HepG2 (cell line): Measurements from ENCODE around the gene NOL4L.

ENCODE experiments used
- CTCF ChIP-seq: sonication (generic); formaldehyde crosslinking; IDR thresholded peaks from 2 replicates; pipeline ENCODE4 v1.5.0; 2020; ENCODE audit warnings: mild to moderate bottlenecking, missing genetic modification reagents, moderate library complexity
- EHMT2 ChIP-seq: fragments of 200-600 bp; sonication (generic); IDR thresholded peaks from 2 replicates; pipeline ENCODE4 v1.7.0; 2017; ENCODE audit warnings: antibody characterized with exemption, low read depth, low read length, borderline replicate concordance
- FOXP4 ChIP-seq: sonication (generic); formaldehyde crosslinking; IDR thresholded peaks from 2 replicates; pipeline ENCODE4 v1.4.0; 2020; ENCODE audit warnings: missing genetic modification reagents
- GMEB1 ChIP-seq: sonication (generic); formaldehyde crosslinking; IDR thresholded peaks from 2 replicates; pipeline ENCODE4 v1.5.1; 2020; ENCODE audit warnings: missing genetic modification reagents, mild to moderate bottlenecking, borderline replicate concordance
- KAT2B ChIP-seq: fragments of 150-350 bp; IDR thresholded peaks from 2 replicates; pipeline ENCODE4 v1.6.1; 2014; ENCODE audit warnings: low read depth, low read length, borderline replicate concordance
- KAT8 ChIP-seq: IDR thresholded peaks from 2 replicates; pipeline ENCODE4 v1.6.1; 2016; ENCODE audit warnings: missing genetic modification reagents, missing compliant biosample characterization
- KDM1A ChIP-seq: IDR thresholded peaks from 2 replicates; pipeline ENCODE4 v1.6.1; 2016; ENCODE audit warnings: missing compliant biosample characterization
- PBX3 ChIP-seq: sonication (generic); formaldehyde crosslinking; IDR thresholded peaks from 2 replicates; pipeline ENCODE4 v1.8.1; 2023; ENCODE audit warnings: missing genetic modification reagents, inconsistent platforms, borderline replicate concordance
- POLR2A ChIP-seq, 2 experiments: IDR thresholded peaks; 2 replicates each; pipeline ENCODE4 v1.6.1; 2011; ENCODE audit warnings: low read depth in 2 of 2, low read length in 2 of 2, mild to moderate bottlenecking in 1 of 2, moderate library complexity in 1 of 2; ENCODE audit not compliant: insufficient read depth in 1 of 2
- POLR2AphosphoS5 ChIP-seq: IDR thresholded peaks from 2 replicates; pipeline ENCODE4 v1.6.1; 2012; ENCODE audit warnings: low read depth, low read length
- PRDM10 ChIP-seq: sonication (generic); formaldehyde crosslinking; IDR thresholded peaks from 2 replicates; pipeline ENCODE4 v1.4.0; 2020; ENCODE audit warnings: low read depth, missing genetic modification reagents
- ZBTB34 ChIP-seq: sonication (generic); formaldehyde crosslinking; IDR thresholded peaks from 2 replicates; pipeline ENCODE4 v1.8.0; 2022; ENCODE audit warnings: mild to moderate bottlenecking, missing genetic modification reagents
- ZNF138 ChIP-seq: sonication (generic); formaldehyde crosslinking; IDR thresholded peaks from 2 replicates; pipeline ENCODE4 v1.5.0; 2020; ENCODE audit warnings: mild to moderate bottlenecking, low read depth, missing genetic modification reagents
- ZNF552 ChIP-seq: sonication (generic); formaldehyde crosslinking; IDR thresholded peaks from 2 replicates; pipeline ENCODE4 v1.9.0; 2022; ENCODE audit warnings: missing genetic modification reagents, mild to moderate bottlenecking, borderline replicate concordance

- TF ChIP-seq EHMT2 (no peak), CTCF (no peak), FOXP4 (CRISPR knock-in tag) (no peak), PRDM10 (CRISPR knock-in tag) (no peak), ZNF138 (CRISPR knock-in tag) (no peak), PBX3 (CRISPR knock-in tag) (no peak), POLR2A (IDR thresholded peaks at IDR 0.05; ENCODE audit: insufficient read depth in 1 of 2, low read depth in 2 of 2, low read length in 2 of 2) (no peak), KDM1A (CRISPR knock-in tag) (no peak), ZNF552 (CRISPR knock-in tag) (no peak), KAT8 (CRISPR knock-in tag) (no peak), KAT2B (no peak), POLR2AphosphoS5 (no peak), GMEB1 (no peak), ZBTB34 (no peak)
These were observed 9.9 kb downstream of the NOL4L start for GRCh38 chr20:32575227-32575581.
